PC-9 (cell line): ENCODE results near the gene PTPRS. TPM values are rescaled to one million over a fixed set of nuclear protein-coding genes. Genes with fewer than 3 reads are reported as not detected.

Experiments used
- BruUV-seq: library from RNA; stranded (reverse); fragments of 400-500 nt; replicated peaks from 2 replicates; lab custom pipeline; 2021; lab: Mats Ljungman, UMichigan
- CTCF ChIA-PET: fragments of 300-600 bp; sonication (Branson Sonifier 250); formaldehyde crosslinking; loops from one replicate; lab custom pipeline; 2022; ENCODE audit warnings: antibody characterized with exemption; lab: Charles Lee
- POLR2A ChIA-PET: fragments of 300-600 bp; sonication (Branson Sonifier 250); formaldehyde crosslinking; loops from one replicate; lab custom pipeline; 2022; ENCODE audit warnings: antibody characterized with exemption; ENCODE audit not compliant: unreplicated experiment; lab: Charles Lee
- DNase-seq, 2 experiments: peaks; one replicate each; pipeline versions ENCODE4 v3.0.0 to v3.0.0-alpha.2; 2015 to 2022; ENCODE audit warnings: mixed read lengths in 1 of 2
- H2AFZ ChIP-seq: fragments of 200-600 bp; sonication (generic); 2 replicates; pipeline ENCODE4 v1.8.1; 2017; ENCODE audit warnings: antibody characterized with exemption
- H3F3A ChIP-seq: fragments of 200-600 bp; sonication (generic); 2 replicates; pipeline ENCODE4 v1.8.1; 2017; ENCODE audit warnings: antibody characterized with exemption, mild to moderate bottlenecking, low read depth; ENCODE audit not compliant: insufficient read depth
- H3K27ac ChIP-seq: fragments of 200-600 bp; sonication (generic); 2 replicates; pipeline ENCODE4 v1.6.1; 2016; ENCODE audit warnings: mixed run types
- H3K27me3 ChIP-seq: fragments of 200-600 bp; sonication (generic); 2 replicates; pipeline ENCODE4 v1.6.1; 2016; ENCODE audit warnings: low read depth, mixed run types; ENCODE audit not compliant: insufficient read depth
- H3K36me3 ChIP-seq: fragments of 200-600 bp; sonication (generic); 2 replicates; pipeline ENCODE4 v1.6.1; 2016; ENCODE audit warnings: low read depth, mixed run types
- H3K4me1 ChIP-seq: fragments of 200-600 bp; sonication (generic); replicated peaks from 2 replicates; pipeline ENCODE4 v1.6.1; 2016; ENCODE audit warnings: mixed run types; ENCODE audit not compliant: insufficient read depth
- H3K4me2 ChIP-seq: fragments of 200-600 bp; sonication (generic); 2 replicates; pipeline ENCODE4 v1.6.1; 2017; ENCODE audit warnings: mixed run types
- H3K4me3 ChIP-seq: fragments of 200-600 bp; sonication (generic); 2 replicates; pipeline ENCODE4 v1.6.1; 2016; ENCODE audit warnings: mixed run types
- H3K79me2 ChIP-seq: fragments of 200-600 bp; sonication (generic); 2 replicates; pipeline ENCODE4 v1.6.1; 2017; ENCODE audit warnings: low read depth, mixed run types
- H3K9me2 ChIP-seq: fragments of 200-600 bp; sonication (generic); 2 replicates; pipeline ENCODE4 v1.8.1; 2017; ENCODE audit warnings: mild to moderate bottlenecking; ENCODE audit not compliant: insufficient read depth
- H3K9me3 ChIP-seq: fragments of 200-600 bp; sonication (generic); 2 replicates; pipeline ENCODE4 v1.8.1; 2016; ENCODE audit warnings: low read depth; ENCODE audit not compliant: insufficient read depth
- H4K20me1 ChIP-seq: fragments of 200-600 bp; sonication (generic); 2 replicates; pipeline ENCODE4 v1.8.1; 2017; ENCODE audit not compliant: insufficient read depth
- EZH2 ChIP-seq: fragments of 200-600 bp; sonication (generic); IDR thresholded peaks from 2 replicates; pipeline ENCODE4 v1.8.0; 2017; ENCODE audit warnings: antibody characterized with exemption, low read depth
- intact Hi-C: fragments of 100-400 bp; cut with micrococcal nuclease; formaldehyde crosslinking; loops from one replicate; pipeline ENCODE4 v1.10.0; 2022; ENCODE audit not compliant: unreplicated experiment
- total RNA-seq: library from RNA; stranded (reverse); gene quantifications from 2 replicates; pipeline ENCODE4 v1.2.3, GENCODE V29; 2021
- TF ChIP-seq, protein P1 (sequence below): fragments of 200-600 bp; sonication (generic); conservative IDR thresholded peaks from 2 replicates; pipeline ENCODE4 v1.6.1; 2017; ENCODE audit warnings: mixed run types, antibody characterized with exemption, mild to moderate bottlenecking, moderate library complexity

PTPRS gene
- total RNA-seq, 1 experiment from 2014 or later: 131 TPM

DNA sequence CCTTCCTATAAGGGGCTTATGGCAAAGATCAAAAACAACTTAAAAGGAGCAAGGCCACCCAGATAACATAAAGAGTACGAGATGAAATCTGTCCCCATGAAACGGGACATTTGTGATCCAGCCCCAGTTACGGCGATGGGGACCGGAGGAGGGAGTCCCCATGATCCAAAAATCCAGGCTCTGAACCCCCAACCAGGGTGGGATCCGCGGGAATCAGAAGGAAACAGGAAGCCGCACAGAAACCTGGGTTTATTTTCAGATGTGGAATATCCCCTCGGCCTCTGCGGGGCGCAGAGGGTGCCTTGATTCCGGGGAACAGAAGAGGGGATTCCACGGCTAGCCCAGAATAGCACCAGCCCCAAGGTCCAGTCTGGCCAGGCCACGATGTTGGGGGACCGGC, 5.0 kb downstream of the PTPRS start:
- peaks cover 6% of the 10 kb centered on the region; the same call in 1 of the 2 replicates for H3K79me2 ChIP-seq
- H3K9me3 ChIP-seq: no peaks in the 10 kb centered on the region
- H3K4me1 ChIP-seq: no peaks in the 10 kb centered on the region
- no peak overlapping the region for H3K4me2 ChIP-seq
- no peaks in the 10 kb centered on the region for H3K36me3 ChIP-seq
- H3F3A ChIP-seq: no peaks in the 10 kb centered on the region
- TF ChIP-seq EZH2: no peak
- TF ChIP-seq, protein P1, sequence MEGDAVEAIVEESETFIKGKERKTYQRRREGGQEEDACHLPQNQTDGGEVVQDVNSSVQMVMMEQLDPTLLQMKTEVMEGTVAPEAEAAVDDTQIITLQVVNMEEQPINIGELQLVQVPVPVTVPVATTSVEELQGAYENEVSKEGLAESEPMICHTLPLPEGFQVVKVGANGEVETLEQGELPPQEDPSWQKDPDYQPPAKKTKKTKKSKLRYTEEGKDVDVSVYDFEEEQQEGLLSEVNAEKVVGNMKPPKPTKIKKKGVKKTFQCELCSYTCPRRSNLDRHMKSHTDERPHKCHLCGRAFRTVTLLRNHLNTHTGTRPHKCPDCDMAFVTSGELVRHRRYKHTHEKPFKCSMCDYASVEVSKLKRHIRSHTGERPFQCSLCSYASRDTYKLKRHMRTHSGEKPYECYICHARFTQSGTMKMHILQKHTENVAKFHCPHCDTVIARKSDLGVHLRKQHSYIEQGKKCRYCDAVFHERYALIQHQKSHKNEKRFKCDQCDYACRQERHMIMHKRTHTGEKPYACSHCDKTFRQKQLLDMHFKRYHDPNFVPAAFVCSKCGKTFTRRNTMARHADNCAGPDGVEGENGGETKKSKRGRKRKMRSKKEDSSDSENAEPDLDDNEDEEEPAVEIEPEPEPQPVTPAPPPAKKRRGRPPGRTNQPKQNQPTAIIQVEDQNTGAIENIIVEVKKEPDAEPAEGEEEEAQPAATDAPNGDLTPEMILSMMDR: no peak
- H3K27me3 ChIP-seq: no peaks in the 10 kb centered on the region
- H3K4me3 ChIP-seq: no peak overlapping the region
- H3K27ac ChIP-seq: no peak overlapping the region
- POLR2A ChIA-PET: no interaction called here
- DNase-seq: no peak
- no peak overlapping the region for H2AFZ ChIP-seq
- CTCF ChIA-PET: no interaction called here
- intact Hi-C loops: no loop called here
- no peaks in the 10 kb centered on the region for H4K20me1 ChIP-seq
- no peaks in the 10 kb centered on the region for H3K9me2 ChIP-seq
- no TSS peak for BruUV-seq

DNA sequence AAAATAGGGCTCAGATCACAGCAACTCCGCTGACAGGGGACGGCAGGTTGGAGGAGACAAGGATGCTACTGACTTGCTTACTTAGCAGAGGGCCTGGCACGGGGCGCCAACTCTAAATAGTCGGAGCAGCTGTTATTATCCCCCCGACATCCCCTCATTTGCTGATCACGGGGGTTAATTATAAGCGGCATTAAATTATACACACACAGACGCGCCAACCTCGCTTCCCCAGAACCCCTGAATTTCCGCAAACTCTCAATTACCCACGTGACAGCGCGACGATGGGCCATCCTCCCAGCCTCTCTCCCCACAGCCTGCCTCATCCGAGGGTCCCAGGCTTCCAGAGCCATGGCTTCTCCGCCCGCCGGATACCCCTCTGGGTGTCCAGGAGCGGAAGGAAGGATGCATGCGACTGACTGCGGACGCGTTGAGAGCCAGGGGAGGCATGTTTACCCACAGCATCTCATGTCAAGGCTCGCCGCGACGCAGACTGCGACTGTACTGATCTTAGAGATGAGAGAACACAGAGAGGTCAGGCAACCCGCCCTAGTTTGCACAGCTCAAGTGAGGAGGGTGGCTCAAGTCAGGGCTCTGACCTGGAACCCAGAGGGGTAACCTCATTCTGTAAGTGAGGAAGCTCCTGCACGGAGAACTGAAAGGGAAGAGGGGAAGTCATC, 5.7 kb downstream of the PTPRS start:
- Histone ChIP-seq H3F3A (no peaks in the 10 kb centered on the region), H3K9me2 (no peaks in the 10 kb centered on the region), H3K36me3 (no peaks in the 10 kb centered on the region), H3K4me1 (no peaks in the 10 kb centered on the region), H3K4me2 (no peak overlapping the region), H3K27ac (no peak overlapping the region), H3K4me3 (no peak overlapping the region), H3K79me2 (peaks cover 6% of the 10 kb centered on the region; the same call in 1 of the 2 replicates), H3K9me3 (no peaks in the 10 kb centered on the region), H2AFZ (no peak overlapping the region), H4K20me1 (no peaks in the 10 kb centered on the region), H3K27me3 (no peaks in the 10 kb centered on the region)
- TF ChIP-seq, protein P1: no peak
- TF ChIP-seq EZH2: no peak
- POLR2A ChIA-PET: no interaction called here
- CTCF ChIA-PET: no interaction called here
- no TSS peak for BruUV-seq
- intact Hi-C loops: no loop called here
- no peak for DNase-seq

DNA sequence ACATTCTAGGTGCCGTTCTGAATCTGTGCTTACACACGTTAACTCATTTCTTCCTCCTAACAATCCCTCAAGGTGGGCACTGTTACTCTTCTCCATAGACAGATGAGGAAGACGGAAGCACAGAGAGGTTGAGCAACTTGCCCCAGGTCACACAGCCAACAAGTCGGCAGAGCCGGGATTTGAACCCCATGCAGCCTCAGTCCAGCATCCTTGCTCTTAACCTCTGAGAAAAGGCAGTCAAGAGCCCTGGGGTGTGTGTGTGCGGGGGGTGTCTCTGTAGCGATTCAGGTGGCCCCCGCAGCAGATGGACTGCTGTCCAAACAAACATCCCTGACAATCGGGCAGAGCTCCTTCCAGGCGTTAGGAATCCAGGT, 6.3 kb downstream of the PTPRS start:
- H2AFZ ChIP-seq: no peak overlapping the region
- ChIA-PET CTCF (no interaction called here), POLR2A (no interaction called here)
- H3K9me2 ChIP-seq: no peaks in the 10 kb centered on the region
- H3K27me3 ChIP-seq: no peaks in the 10 kb centered on the region
- H3K4me2 ChIP-seq: no peak overlapping the region
- no peaks in the 10 kb centered on the region for H3K9me3 ChIP-seq
- peaks cover 4% of the 10 kb centered on the region; the same call in 1 of the 2 replicates for H3K79me2 ChIP-seq
- intact Hi-C loops: no loop called here
- TF ChIP-seq, protein P1: no peak
- no peak for TF ChIP-seq EZH2
- DNase-seq: no peak
- H4K20me1 ChIP-seq: no peaks in the 10 kb centered on the region
- no peaks in the 10 kb centered on the region for H3K4me1 ChIP-seq
- no TSS peak for BruUV-seq
- no peak overlapping the region for H3K27ac ChIP-seq
- H3K36me3 ChIP-seq: no peaks in the 10 kb centered on the region
- H3F3A ChIP-seq: no peaks in the 10 kb centered on the region
- H3K4me3 ChIP-seq: no peak overlapping the region
